ENCODE results near the gene ANKMY1. TPM values are rescaled to one million over a fixed set of nuclear protein-coding genes. Genes with fewer than 3 reads are reported as not detected.
A peak's percentile ranks its signal among the peaks of the same experiment; 100 is the strongest.

ANKMY1 gene
- total RNA-seq, 2 donors from 2014 or later, result 12.3 to 18.1 TPM

GRCh38 chr2:240507060-240507777, 50.6 kb downstream of the ANKMY1 start:
- Histone ChIP-seq H3K4me1 (no peaks in the 10 kb centered on the region), H3K27ac (no peak overlapping the region), H3K4me3 (no peak overlapping the region), H3K9me3 (no peaks in the 10 kb centered on the region), H3K9ac (ENCODE audit: low read depth in 2 of 2, low read length in 2 of 2) (no peak overlapping the region), H3K27me3 (no peaks in the 10 kb centered on the region), H3K36me3 (no peaks in the 10 kb centered on the region)
- peak; percentile 14 for DNase-seq
- TF ChIP-seq CTCF (IDR thresholded peaks at IDR 0.05), result no peak
- intact Hi-C loops (cut with DNase I), result no loop called here

- Histone ChIP-seq H3K9me3 (no peaks in the 10 kb centered on the region), H3K4me1 (no peaks in the 10 kb centered on the region), H3K4me3 (no peak overlapping the region), H3K27me3 (no peaks in the 10 kb centered on the region), H3K36me3 (no peaks in the 10 kb centered on the region), H3K9ac (ENCODE audit: low read depth in 2 of 2, low read length in 2 of 2) (no peak overlapping the region), H3K27ac (no peak overlapping the region)
- intact Hi-C loops (cut with DNase I), result no loop called here
- no peak for TF ChIP-seq CTCF (IDR thresholded peaks at IDR 0.05)
- DNase-seq, result peak; percentile 13
Measured at GRCh38 chr2:240506406-240507059, 51.3 kb downstream of the ANKMY1 start.

- Histone ChIP-seq H3K27ac (no peak overlapping the region), H3K4me3 (no peak overlapping the region), H3K9ac (ENCODE audit: low read depth in 2 of 2, low read length in 2 of 2) (no peak overlapping the region), H3K9me3 (no peaks in the 10 kb centered on the region), H3K36me3 (no peaks in the 10 kb centered on the region), H3K4me1 (no peaks in the 10 kb centered on the region), H3K27me3 (no peaks in the 10 kb centered on the region)
- intact Hi-C loops (cut with DNase I), result no loop called here
- DNase-seq, result no peak
- no peak for TF ChIP-seq CTCF (IDR thresholded peaks at IDR 0.05)
Measured at GRCh38 chr2:240505910-240506309, 51.9 kb downstream of the ANKMY1 start.

GRCh38 chr2:240503848-240504247, 53.9 kb downstream of the ANKMY1 start:
- Histone ChIP-seq H3K9me3 (no peaks in the 10 kb centered on the region), H3K36me3 (no peaks in the 10 kb centered on the region), H3K4me1 (no peaks in the 10 kb centered on the region), H3K27me3 (no peaks in the 10 kb centered on the region), H3K27ac (no peak overlapping the region), H3K9ac (ENCODE audit: low read depth in 2 of 2, low read length in 2 of 2) (no peak overlapping the region), H3K4me3 (no peak overlapping the region)
- peak; percentile 7 for DNase-seq
- TF ChIP-seq CTCF (IDR thresholded peaks at IDR 0.05), result no peak
- intact Hi-C loops (cut with DNase I), result no loop called here

GRCh38 chr2:240503375-240503774, 54.4 kb downstream of the ANKMY1 start:
- peak; percentile 7 for DNase-seq
- intact Hi-C loops (cut with DNase I), result no loop called here
- Histone ChIP-seq H3K36me3 (no peaks in the 10 kb centered on the region), H3K27me3 (no peaks in the 10 kb centered on the region), H3K9me3 (no peaks in the 10 kb centered on the region), H3K27ac (no peak overlapping the region), H3K9ac (ENCODE audit: low read depth in 2 of 2, low read length in 2 of 2) (no peak overlapping the region), H3K4me1 (no peaks in the 10 kb centered on the region), H3K4me3 (no peak overlapping the region)
- TF ChIP-seq CTCF (IDR thresholded peaks at IDR 0.05), result no peak

All from colonic mucosa (tissue), 4 donors.